Measurements from ENCODE around the gene NES.

NES gene

GRCh38 chr1:156660752-156661112 is 16.5 kb downstream of the NES start:
- no peak for TF ChIP-seq CTCF (IDR thresholded peaks at IDR 0.05; ENCODE audit: low read depth, low read length, missing control alignments)
- H3K36me3 ChIP-seq (replicated peaks) = no peaks in the 10 kb centered on the region
- in situ Hi-C loops (cut with HindIII; ENCODE audit: low pct_ligation_motif_present, low sequenced_read_pairs) = no loop called here
- peak overlapping the region; percentile 27 for H3K4me3 ChIP-seq (ENCODE audit: low read depth, low read length)
- no peak for DNase-seq
- peak overlapping the region; percentile 65 for H3K27ac ChIP-seq
- H3K27me3 ChIP-seq (replicated peaks) = peaks cover 9% of the 10 kb centered on the region

- in situ Hi-C loops (cut with HindIII; ENCODE audit: low pct_ligation_motif_present, low sequenced_read_pairs) = no loop called here
- H3K4me3 ChIP-seq (ENCODE audit: low read depth, low read length) = peak overlapping the region; percentile 27
- H3K27ac ChIP-seq = peak overlapping the region; percentile 65
Measured at GRCh38 chr1:156659988-156660751, 17.0 kb downstream of the NES start.

GRCh38 chr1:156659661-156659987 is 17.6 kb downstream of the NES start:
- TF ChIP-seq CTCF (IDR thresholded peaks at IDR 0.05; ENCODE audit: low read depth, low read length, missing control alignments) = no peak
- peaks cover 9% of the 10 kb centered on the region for H3K27me3 ChIP-seq (replicated peaks)
- no peaks in the 10 kb centered on the region for H3K36me3 ChIP-seq (replicated peaks)
- H3K27ac ChIP-seq = no peak overlapping the region
- no peak for DNase-seq
- in situ Hi-C loops (cut with HindIII; ENCODE audit: low pct_ligation_motif_present, low sequenced_read_pairs) = no loop called here
- H3K4me3 ChIP-seq (ENCODE audit: low read depth, low read length) = peak overlapping the region; percentile 20

More at GRCh38 chr1:156659988-156660751, 17.0 kb downstream of the NES start:
- H3K36me3 ChIP-seq (replicated peaks) = no peaks in the 10 kb centered on the region
- H3K27me3 ChIP-seq (replicated peaks) = peaks cover 9% of the 10 kb centered on the region
- peak; percentile 94 for DNase-seq
- TF ChIP-seq CTCF (IDR thresholded peaks at IDR 0.05; ENCODE audit: low read depth, low read length, missing control alignments) = peak; percentile 94

- Histone ChIP-seq H3K4me3 (ENCODE audit: low read depth, low read length) (no peak overlapping the region), H3K27ac (no peak overlapping the region), H3K27me3 (replicated peaks) (peaks cover 9% of the 10 kb centered on the region), H3K36me3 (replicated peaks) (no peaks in the 10 kb centered on the region)
- no peak for TF ChIP-seq CTCF (IDR thresholded peaks at IDR 0.05; ENCODE audit: low read depth, low read length, missing control alignments)
- in situ Hi-C loops (cut with HindIII; ENCODE audit: low pct_ligation_motif_present, low sequenced_read_pairs) = no loop called here
- no peak for DNase-seq
Measured at GRCh38 chr1:156658945-156659574, 18.1 kb downstream of the NES start.

GRCh38 chr1:156658496-156658895 is 18.7 kb downstream of the NES start:
- H3K27me3 ChIP-seq (replicated peaks) = peaks cover 9% of the 10 kb centered on the region
- in situ Hi-C loops (cut with HindIII; ENCODE audit: low pct_ligation_motif_present, low sequenced_read_pairs) = no loop called here
- H3K4me3 ChIP-seq (ENCODE audit: low read depth, low read length) = no peak overlapping the region
- TF ChIP-seq CTCF (IDR thresholded peaks at IDR 0.05; ENCODE audit: low read depth, low read length, missing control alignments) = no peak
- no peaks in the 10 kb centered on the region for H3K36me3 ChIP-seq (replicated peaks)
- no peak for DNase-seq
- no peak overlapping the region for H3K27ac ChIP-seq
